ENCODE results near the gene SARDH.

GRCh38 chr9:133709691-133710571 lies 28.2 kb downstream of the SARDH start:
- TF ChIP-seq CTCF (IDR thresholded peaks at IDR 0.05) (no peak), POLR2AphosphoS5 (IDR thresholded peaks at IDR 0.05) (no peak), POLR2A (IDR thresholded peaks at IDR 0.05; ENCODE audit: low read depth) (no peak)

All from esophagus muscularis mucosa (tissue), 3 donors.